ENCODE results near the gene VSIG10.

The VSIG10 gene

GRCh38 chr12:118064608-118065007, 39.2 kb downstream of the VSIG10 start:
- ATAC-seq = no peak
- TF ChIP-seq TSHZ2 (CRISPR knock-in tag; IDR thresholded peaks at IDR 0.05) (no peak), PATZ1 (CRISPR knock-in tag; IDR thresholded peaks at IDR 0.05; ENCODE audit: borderline replicate concordance) (no peak), OSR1 (CRISPR knock-in tag; IDR thresholded peaks at IDR 0.05) (no peak), TOX (CRISPR knock-in tag; IDR thresholded peaks at IDR 0.05; ENCODE audit: borderline replicate concordance) (no peak), CSRNP3 (CRISPR knock-in tag; IDR thresholded peaks at IDR 0.05) (no peak), ZNF565 (CRISPR knock-in tag; conservative IDR thresholded peaks at IDR 0.05; ENCODE audit: low read depth) (no peak), ARNTL (CRISPR knock-in tag; IDR thresholded peaks at IDR 0.05; ENCODE audit: borderline replicate concordance, low read depth) (no peak), POU6F1 (CRISPR knock-in tag; IDR thresholded peaks at IDR 0.05; ENCODE audit: borderline replicate concordance, low read depth) (no peak), PPARA (CRISPR knock-in tag; IDR thresholded peaks at IDR 0.05; ENCODE audit: borderline replicate concordance) (no peak), SNAI2 (CRISPR knock-in tag; IDR thresholded peaks at IDR 0.05) (no peak), ZC3H10 (CRISPR knock-in tag; IDR thresholded peaks at IDR 0.05) (no peak), CSDC2 (CRISPR knock-in tag; IDR thresholded peaks at IDR 0.05) (no peak), CREB5 (CRISPR knock-in tag; IDR thresholded peaks at IDR 0.05; ENCODE audit: low read depth) (no peak), GLIS3 (CRISPR knock-in tag; IDR thresholded peaks at IDR 0.05) (no peak), RARB (CRISPR knock-in tag; IDR thresholded peaks at IDR 0.05) (no peak)

GRCh38 chr12:118063576-118064391, 40.0 kb downstream of the VSIG10 start:
- ATAC-seq = no peak
- TF ChIP-seq TSHZ2 (CRISPR knock-in tag; IDR thresholded peaks at IDR 0.05) (no peak), CREB5 (CRISPR knock-in tag; IDR thresholded peaks at IDR 0.05; ENCODE audit: low read depth) (no peak), ZFP3 (CRISPR knock-in tag; IDR thresholded peaks at IDR 0.05) (no peak), TOX (CRISPR knock-in tag; IDR thresholded peaks at IDR 0.05; ENCODE audit: borderline replicate concordance) (no peak), ZC3H10 (CRISPR knock-in tag; IDR thresholded peaks at IDR 0.05) (no peak), CSRNP3 (CRISPR knock-in tag; IDR thresholded peaks at IDR 0.05) (no peak), CSDC2 (CRISPR knock-in tag; IDR thresholded peaks at IDR 0.05) (no peak), ESRRG (CRISPR knock-in tag; IDR thresholded peaks at IDR 0.05) (no peak), SNAI2 (CRISPR knock-in tag; IDR thresholded peaks at IDR 0.05) (no peak), PPARA (CRISPR knock-in tag; IDR thresholded peaks at IDR 0.05; ENCODE audit: borderline replicate concordance) (no peak), OSR1 (CRISPR knock-in tag; IDR thresholded peaks at IDR 0.05) (no peak), BACH2 (CRISPR knock-in tag; IDR thresholded peaks at IDR 0.05; ENCODE audit: borderline replicate concordance) (no peak), POU6F1 (CRISPR knock-in tag; IDR thresholded peaks at IDR 0.05; ENCODE audit: borderline replicate concordance, low read depth) (no peak), ZNF8 (CRISPR knock-in tag; IDR thresholded peaks at IDR 0.05) (no peak), RARB (CRISPR knock-in tag; IDR thresholded peaks at IDR 0.05) (no peak), TCF4 (CRISPR knock-in tag; IDR thresholded peaks at IDR 0.05; ENCODE audit: borderline replicate concordance) (no peak)
